NCI-H69 (cell line): ENCODE results near the gene BCAS3.

Experiments used
- DNase-seq: peaks from one replicate; lab custom pipeline; 2025; lab: John Stamatoyannopoulos, UW

The BCAS3 gene

DNA sequence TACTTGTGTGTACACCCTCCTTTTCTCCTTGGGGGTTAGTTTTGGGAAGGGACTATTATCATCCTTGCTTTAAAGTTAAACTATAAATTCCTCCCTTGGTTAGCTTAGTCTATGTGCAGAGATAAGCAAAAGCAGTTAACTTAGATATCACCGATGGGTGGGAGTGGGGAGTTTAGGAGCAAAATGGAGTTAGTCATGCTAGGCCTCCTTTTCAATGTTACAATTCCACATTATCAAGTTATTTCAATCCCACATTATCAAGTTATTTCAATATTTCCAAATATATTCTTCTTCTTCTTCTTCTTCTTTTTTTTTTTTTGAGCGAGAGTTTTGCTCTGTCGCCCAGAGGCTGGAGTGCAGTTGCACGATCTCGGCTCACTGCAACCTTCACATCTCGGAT lies 1.7 kb upstream of the BCAS3 start:
- no peak for DNase-seq

DNA sequence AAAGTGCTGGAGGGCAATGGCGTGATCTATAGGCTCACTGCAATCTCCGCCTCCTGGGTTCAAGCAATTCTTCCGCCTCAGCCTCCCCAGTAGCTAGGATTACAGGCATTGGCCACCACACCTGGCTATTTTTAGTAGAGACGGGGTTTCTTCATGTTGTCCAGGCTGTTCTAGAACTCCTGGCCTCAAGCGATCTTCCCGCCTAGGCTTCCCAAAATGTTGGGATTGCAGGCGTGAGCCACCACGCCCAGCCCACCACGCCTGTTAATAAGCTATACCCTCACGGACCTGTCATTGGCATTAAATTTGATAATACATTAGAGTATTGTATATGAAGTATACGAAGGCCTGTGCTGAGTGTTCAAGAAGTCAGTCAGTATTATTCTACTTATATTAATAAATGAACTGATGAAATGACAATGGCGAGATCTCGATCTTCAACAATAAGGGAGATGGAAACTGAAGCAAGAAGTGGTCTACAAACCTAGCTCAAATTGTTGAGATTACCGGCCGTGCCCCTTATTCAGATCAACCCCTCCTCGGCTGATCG lies 818 bp upstream of the BCAS3 start:
- no peak for DNase-seq

DNA sequence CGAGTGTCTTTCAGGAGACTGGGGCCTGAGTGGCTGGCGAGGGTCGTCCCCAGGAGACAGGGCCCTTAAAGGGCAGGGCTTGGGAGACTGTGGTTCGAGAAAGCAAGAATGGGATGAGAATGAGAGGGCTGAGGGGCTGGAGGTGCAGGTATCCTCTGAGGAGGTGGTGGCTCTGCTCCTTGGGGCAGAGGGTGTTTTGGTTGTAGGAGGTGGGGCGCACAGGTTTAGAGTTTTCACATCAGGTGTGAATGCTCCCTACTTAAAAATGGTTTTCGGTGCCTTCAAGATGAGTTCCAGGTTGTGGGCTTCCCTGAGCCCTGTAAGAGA lies 430 bp downstream of the BCAS3 start:
- DNase-seq: no peak

DNA sequence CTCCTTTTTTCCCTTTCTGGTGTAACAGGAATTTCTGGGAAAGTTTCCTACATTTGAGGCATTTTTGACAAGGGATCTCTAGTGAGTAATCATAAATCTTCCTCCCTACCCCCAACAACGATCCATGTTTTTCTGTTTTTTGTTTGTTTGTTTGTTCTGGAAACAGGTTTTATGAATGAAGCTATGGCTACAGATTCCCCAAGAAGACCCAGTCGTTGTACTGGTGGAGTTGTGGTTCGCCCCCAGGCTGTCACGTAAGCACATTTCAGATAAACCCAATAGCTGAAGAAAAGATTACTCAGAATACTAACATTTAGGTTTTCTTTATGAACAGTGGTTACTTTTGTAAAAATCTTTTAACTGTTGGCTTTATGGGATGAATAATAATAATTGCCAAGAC lies 1.6 kb downstream of the BCAS3 start:
- DNase-seq: no peak

DNA sequence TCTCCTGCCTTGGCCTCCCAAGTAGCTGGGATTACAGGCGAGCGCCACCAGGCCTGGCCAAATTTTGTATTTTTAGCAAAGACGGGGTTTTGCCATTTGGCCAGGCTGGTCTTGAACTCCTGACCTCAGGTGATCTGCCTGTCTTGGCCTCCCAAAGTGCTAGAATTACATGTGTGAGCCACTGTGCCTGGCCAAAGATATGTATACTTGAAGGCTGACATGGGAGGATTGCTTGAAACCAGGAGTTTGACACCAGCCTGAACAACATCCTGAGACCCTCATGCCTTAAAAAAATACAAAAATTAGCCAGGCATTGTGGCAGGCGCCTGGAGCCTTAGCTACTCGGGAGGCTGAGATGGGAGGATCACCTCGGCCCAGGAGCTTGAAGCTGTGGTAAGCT lies 3.1 kb downstream of the BCAS3 start:
- no peak for DNase-seq

DNA sequence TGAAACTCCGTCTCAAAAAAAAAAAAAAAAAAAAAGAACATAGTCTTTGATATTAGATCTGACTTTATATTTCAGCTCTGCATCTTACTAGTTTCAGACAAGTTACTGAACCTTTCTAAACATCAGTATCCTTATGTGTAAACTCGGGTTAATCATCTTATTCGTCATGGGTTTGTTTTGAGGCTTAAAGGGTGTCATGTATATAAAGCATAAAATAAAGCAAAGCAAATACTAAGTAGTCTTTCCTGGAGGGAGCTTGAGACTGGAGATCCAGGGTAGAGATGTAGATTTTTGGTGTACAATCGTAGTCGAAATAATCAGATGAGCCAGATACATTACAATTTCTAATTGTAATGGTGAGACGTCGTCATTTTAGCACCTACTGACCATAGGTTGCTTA lies 7.8 kb downstream of the BCAS3 start:
- DNase-seq: no peak

DNA sequence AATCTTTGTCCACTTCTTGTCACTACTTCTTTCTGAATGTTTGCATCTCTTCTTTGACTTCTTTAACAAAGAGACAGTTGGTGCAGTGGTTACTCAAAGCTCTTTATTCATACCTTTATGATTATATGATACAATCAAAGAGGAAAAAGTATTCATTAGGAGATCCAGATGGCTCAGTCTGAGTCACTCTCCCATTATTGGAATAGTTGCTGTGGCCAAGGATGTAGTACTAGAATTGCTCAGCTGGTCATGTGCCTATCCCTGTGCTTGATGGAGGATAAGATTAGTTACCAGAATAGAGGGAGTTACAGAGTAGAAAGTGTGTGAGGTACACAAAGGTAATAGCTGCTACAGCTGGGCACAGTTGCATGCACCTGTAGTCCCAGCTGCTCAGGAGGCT lies 18.3 kb downstream of the BCAS3 start:
- no peak for DNase-seq

DNA sequence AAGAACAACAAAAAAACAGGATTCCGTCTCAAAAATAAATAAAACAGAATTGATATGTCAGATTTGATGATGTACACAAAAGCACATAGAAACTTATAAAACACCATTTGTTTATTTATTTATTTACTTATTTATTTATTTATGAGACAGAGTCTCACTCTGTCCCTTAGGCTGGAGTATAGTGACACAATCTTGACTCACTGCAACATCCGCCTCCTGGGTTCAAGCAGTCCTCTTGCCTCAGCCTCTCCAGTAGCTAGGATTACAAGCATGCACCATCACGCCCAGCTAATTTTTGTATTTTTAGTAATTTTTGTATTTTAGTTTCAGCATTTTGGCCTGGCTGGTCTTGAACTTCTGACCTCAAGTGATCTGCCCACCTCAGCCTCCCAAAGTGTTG lies 21.4 kb downstream of the BCAS3 start:
- DNase-seq: no peak

DNA sequence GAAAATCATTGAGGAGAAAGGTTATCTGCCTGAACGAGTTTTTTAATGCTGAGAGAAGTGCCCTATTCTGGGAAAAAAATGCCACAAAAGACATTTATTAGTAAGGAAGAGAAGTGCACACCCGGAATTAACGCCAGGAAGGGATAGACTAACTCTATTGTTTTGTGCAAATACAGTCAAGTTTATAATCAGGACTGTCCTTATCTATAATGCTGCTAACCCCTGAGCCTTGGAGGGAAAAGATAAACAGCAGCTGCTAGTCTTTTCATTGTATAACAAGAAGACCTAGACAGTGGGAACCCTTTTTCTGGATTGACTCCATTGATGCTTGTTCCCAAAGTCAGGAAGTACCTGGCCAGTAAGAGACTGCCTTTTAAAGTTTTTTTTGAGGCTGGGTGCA lies 26.5 kb downstream of the BCAS3 start:
- no peak for DNase-seq

DNA sequence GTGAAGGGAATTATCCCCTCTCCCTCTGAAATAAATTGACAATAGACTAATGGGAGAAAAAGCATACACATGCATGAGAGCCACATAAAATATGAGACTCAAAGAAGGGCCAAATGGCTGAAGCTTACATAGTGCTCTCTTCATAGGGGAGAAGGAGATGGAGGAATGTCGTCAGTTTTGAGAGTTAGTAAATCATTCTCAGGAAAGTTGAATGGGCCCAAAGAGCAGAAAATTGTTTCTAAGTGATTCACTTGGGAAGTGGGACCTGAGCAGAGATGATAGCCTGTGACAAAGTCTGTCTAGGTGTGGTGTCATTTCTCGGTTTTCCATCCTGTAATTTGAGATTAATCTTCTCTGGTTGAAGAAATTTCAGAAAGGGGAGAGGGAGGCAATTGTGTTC lies 35.0 kb downstream of the BCAS3 start:
- no peak for DNase-seq

DNA sequence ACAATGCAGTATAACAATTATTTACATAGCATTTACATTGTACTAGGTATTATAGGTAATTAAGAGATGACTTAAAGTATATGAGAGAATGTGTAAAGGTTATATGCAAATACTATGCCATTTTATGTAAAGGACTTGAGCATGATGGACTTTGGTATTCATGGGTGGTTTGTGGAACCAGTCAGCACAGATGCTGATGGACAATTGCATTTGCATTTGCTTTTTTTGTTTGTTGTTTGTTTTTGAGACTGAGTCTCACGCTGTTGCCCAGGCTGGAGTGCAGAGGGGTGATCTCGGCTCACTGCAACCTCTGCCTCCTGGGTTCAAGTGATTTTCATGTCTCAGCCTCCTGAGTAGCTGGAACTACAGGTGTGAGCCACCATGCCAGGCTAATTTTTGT lies 36.0 kb downstream of the BCAS3 start:
- no peak for DNase-seq

DNA sequence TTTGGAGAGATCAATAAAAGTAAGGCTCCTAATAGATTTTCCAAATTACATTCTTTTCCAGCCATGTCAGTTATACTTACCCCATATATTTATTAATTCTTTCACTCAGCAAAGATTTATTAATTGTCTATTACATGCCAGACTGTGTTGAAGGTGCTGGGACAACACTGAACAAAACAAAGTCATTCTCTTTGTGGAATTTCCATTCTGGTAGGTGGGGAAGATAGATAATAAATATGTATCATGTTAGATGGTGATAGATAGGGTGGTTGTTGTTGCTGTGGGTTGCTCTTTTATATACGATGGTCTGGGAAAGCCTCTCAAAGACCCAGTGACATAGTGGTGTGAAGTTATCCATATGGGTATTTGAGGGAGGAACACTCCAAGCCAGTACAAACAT lies 39.1 kb downstream of the BCAS3 start:
- DNase-seq: no peak

DNA sequence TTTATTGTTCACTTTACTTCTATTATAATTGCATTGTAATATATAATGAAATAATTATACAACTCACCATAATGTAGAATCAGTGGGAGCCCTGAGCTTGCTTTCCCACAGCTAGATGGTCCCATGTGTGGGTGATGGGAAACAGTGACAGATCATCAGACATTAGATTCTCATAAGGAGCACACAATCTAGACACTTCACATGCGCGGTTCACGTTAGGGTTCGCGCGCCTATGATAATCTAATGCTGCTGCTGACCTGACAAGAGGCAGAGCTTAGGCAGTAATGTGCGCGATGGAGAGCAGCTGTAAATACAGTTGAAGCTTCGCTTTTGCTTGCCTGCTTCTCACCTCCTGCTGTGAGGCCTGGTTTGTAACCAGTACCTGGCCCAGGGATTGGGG lies 40.2 kb downstream of the BCAS3 start:
- DNase-seq: no peak

DNA sequence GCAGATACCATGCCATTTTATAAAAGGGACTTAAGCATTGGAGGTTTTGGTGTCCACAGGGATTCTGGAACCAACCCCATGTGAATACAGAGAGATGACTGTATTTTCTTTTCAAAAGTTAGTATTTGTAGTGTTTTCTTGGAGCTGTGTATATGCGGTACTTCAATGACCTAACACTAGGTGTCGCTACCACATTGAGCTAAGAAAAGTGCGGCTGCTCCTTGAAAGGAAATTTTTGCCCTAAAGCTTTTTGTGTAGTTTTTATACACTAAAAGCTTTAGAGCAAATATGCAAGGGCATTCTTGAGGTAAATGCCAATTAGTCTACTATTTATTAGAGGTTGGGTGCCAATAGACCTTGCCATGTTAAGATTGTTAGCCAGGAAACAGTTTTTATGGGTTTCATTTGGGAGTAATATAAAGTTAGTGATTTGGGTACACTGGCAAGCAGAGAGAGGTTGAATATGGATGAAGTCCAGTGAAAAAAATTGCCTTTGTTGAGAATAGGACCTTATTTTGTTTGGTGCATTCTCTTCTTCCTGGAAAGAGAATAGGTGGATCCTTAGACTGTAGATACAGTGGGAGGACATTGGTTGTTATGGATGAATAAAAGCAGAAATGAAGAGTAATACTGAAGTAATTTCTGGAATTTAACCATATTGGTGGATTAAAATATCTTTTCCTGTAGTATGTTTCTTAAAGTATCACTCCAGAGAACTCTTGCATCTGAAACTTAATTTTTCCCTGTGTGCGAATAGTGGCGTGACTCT lies 43.3 kb downstream of the BCAS3 start:
- peak; percentile 75 for DNase-seq

DNA sequence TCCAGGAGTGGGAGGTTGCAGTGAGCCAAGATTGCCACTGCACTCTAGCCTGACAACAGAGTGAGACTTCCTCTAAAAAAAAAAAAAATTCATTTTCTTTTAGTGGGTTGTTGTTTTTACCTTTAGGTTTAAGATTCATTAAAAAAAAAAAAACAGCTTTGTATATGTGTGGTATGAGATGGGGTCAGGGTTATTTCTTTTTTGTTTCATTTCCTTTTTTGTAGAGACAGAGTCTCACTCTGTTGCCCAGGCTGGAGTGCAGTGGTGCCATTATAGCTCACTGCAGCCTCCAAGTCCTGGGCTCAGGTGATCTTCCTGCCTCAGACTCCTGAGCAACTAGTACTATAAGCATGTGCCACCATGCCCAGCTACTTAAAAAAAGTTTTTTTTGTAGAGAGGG lies 47.0 kb downstream of the BCAS3 start:
- DNase-seq: no peak

DNA sequence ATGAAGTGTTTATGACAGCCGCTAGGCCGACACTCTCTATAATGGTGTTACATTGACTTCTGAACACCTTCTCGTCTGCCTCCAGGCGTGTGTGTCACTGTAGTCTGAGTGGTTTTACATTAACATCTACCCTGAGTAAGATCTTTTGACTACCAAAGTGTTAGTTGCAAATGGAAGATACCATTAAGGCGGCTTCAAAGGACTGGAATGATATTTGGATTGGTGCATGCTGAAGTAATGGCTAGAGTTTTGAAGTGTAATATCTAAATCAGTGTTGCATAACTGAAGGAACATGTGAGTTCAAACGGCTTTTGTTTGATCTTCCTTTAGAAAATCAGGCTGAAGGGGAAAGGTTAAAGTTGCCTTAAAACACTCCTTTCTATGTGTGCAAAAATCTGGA lies 52.2 kb downstream of the BCAS3 start:
- no peak for DNase-seq

DNA sequence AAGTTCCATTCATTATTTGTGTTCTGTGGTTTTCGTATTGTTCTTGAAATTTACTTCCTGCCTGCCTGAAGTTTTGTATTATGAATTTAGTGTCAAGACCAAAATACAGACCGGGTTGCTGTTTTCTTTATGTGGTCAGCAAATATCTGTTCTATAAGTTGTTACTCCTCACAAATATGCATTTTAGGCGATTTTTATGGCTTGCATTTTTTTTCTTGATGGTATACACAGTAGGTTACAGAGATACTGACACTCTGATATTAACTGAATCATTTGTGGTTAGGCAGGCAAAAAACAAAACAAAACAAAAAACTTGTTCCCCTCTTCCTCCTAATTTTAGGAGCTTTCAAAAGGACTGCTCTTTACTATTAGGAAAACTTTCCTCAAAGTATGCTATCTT lies 52.6 kb downstream of the BCAS3 start:
- DNase-seq: no peak

DNA sequence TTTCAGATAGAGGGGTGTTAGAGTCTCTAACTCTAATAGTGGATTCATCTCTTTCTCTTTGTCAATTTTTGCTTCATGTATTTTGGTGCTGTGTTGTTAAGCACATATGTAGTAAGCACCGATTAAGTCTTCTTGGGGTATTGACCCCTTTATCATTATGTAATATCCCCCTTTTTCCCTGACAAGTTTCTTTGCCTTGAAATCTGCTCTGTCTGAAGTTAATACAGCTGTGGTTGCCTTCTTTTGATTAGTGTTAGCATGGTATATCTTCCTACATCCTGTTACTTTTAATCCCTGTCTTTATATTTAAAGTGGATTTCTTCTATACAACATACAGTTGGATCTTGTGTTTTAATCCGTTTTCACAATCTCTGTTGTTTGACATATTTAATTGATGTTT lies 60.6 kb downstream of the BCAS3 start:
- DNase-seq: no peak

DNA sequence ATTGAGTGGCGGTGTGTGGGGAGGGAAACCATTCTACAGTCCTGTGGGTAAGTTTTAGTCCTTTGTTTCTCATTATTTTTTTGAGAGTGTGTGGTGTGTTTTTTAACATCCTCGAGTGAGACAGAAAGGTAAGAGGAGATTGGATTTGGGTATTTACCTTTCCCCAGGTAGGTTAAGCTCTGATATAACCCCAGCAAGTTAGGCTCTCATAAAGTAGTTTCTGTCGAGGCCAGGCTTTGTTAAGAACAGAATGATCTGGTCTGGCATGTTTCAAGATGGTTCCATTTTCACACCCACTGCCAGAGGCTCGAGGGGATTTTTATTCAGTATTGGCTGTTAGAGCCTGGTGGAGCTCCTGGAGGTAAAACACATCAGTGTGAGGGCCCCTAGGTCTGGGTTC lies 62.9 kb downstream of the BCAS3 start:
- DNase-seq: no peak

DNA sequence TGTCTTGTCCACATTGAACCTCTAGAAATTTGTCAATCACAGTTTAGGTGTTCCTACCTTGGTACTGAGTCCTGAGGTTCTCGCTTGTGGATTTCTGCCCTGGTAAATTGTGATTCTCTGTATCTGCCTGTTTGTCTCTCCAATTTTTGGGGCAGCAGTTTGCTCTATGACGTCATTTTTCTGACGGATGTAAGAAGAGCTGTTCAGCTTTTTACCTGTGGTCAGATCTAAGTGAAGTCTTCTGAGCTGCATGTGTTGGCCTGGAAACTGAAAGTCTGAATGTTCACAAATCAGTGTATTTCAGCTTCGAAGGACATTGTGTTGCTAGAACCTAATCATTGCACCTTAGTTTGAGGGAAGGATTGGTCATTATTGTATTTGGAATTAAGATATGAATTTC lies 63.4 kb downstream of the BCAS3 start:
- DNase-seq: no peak

DNA sequence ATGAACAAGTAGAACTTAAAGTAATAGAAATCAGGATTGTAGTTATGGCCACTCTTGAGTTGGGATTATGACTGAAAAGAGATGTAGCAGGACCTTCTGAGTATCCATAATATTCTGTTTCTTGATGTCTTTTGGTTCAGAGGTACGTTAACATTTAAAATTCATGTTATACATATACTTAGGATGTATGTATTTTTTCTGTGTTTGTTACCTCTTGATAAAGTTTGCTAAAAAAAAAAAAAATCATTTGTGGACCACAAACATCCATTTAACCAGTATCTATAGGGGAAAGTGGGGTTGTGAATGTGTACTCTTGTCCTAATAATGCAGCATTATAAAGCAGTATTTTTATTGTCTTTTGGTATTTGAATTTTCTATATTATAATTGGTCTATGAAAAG lies 65.6 kb downstream of the BCAS3 start:
- no peak for DNase-seq

DNA sequence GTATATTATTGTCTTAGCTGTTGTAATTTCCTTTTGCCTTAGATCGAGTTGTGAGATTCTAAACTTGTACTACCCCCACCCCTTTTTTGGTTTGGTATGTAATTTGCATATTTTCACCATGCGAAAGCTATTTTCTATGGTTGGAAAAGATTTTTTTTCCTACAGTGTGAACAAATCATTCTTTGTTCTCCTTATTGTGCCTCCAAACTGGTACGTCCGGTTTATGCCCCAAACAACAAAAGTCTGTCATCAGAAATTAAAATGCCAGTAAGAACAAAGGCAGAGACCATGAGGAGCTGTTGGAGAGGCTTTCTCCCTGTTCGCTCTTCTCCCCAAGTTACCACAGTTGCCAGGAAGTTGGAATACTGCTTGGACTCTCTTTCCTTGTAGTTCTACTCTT lies 66.1 kb downstream of the BCAS3 start:
- DNase-seq: peak; percentile 32

DNA sequence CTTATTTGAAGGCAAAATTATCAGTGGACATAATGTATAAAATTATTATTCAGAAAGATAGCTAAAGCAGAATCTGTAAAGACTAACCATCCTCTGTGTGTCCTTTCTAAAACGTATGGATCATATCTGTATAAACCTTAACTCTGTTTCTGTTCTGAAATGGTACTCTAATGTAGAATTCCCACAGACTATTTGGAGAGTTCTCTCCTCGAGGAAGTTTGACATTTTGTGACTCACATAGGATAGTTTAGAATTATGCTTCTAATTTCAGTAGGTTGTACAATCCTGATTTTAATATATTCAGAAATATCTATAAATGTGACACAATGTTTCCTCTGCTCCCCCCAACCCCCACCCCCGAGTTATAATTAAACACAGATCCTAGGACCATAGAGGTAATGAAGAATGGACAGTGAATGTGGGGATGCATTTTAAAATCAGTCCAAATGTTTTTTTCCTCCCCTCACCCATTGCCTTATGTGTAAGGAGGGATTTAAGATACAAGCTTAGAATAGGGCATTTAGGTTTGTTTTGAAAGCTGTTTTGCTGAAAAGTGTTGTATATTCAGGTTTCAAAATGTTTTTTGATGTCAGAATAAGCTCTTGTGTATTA lies 66.8 kb downstream of the BCAS3 start:
- no peak for DNase-seq

DNA sequence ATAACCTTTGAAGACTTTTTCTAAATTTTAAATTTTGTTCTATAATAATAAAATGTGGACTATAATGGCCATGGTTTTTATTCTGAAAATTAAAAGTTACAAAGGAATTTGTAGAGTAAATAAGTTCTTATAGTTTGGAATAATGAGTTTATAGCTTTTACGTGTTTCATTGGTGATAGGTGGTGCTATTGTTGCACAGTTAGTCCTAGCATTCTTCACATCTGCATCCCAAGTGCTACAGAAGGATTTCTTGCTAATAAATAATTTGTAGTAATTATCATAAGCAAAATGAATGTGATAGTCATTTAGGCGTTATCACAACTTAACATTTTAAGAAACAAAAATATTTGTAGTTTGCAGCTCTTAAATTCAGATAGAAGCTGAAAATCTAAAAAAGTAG lies 67.9 kb downstream of the BCAS3 start:
- no peak for DNase-seq
